ENCODE measurements around the gene KIF16B. TPM values are rescaled to one million over a fixed set of nuclear protein-coding genes. Genes with fewer than 3 reads are reported as not detected.

Gene KIF16B
- total and polyA plus RNA-seq, 2 of the 13 experiments (the other 11 are each of a cell fraction or from before 2014, with no cell fraction given): 6.9 to 18.0 TPM

GRCh38 chr20:16562259-16562658, 11.0 kb downstream of the KIF16B start:
- intact Hi-C loops (cut with micrococcal nuclease; ENCODE audit: unreplicated experiment): no loop called here
- Histone ChIP-seq H3K4me2 (ENCODE audit: low read depth, low read length) (no peak overlapping the region), H3K36me3 (replicated peaks in 1 of 2; ENCODE audit: control insufficient read depth in 1 of 2, insufficient read depth in 2 of 2, low read length in 2 of 2) (no peaks in the 10 kb centered on the region), H4K20me1 (ENCODE audit: insufficient read depth, low read length) (no peaks in the 10 kb centered on the region), H3K4me1 (ENCODE audit: insufficient read depth, low read length) (no peaks in the 10 kb centered on the region), H3K4me3 (replicated peaks in 1 of 3; ENCODE audit: insufficient read depth in 1 of 3, low read depth in 2 of 3, low read length in 3 of 3) (no peak overlapping the region), H2AFZ (ENCODE audit: low read length) (no peak overlapping the region), H3K9me3 (ENCODE audit: low read length) (no peaks in the 10 kb centered on the region), H3K79me2 (ENCODE audit: insufficient read depth, low read length) (peaks cover 4% of the 10 kb centered on the region), H3K27me3 (ENCODE audit: control insufficient read depth in 1 of 2, insufficient read depth in 2 of 2, low read length in 2 of 2) (no peaks in the 10 kb centered on the region), H3K27ac (ENCODE audit: extremely low read length, insufficient read depth, low read length) (no peak overlapping the region), H3K9ac (ENCODE audit: insufficient read depth, low read depth, low read length) (no peak overlapping the region)
- TF ChIP-seq ZBTB21 (CRISPR knock-in tag; IDR thresholded peaks at IDR 0.05): no peak
- BruUV-seq (replicated peaks): no TSS peak
- POLR2A ChIA-PET: no interaction called here
- FAIRE-seq: no peak
- 98% methylated on average over 10 of the region's 10 CpGs for WGBS (ENCODE audit: low lambda C conversion rate)
- no peak for DNase-seq (ENCODE audit: low spot score)
- in situ Hi-C loops (cut with HindIII; ENCODE audit: extremely low pct_ligation_motif_present, low pct_unique_long_range_greater_than_20kb): no loop called here
- no peak for ATAC-seq
- CTCF ChIA-PET (ENCODE audit: low intra/inter-chr PET ratio, low total read pairs): no interaction called here

- Histone ChIP-seq H2AFZ (ENCODE audit: low read length) (no peak overlapping the region), H4K20me1 (ENCODE audit: insufficient read depth, low read length) (no peaks in the 10 kb centered on the region), H3K79me2 (ENCODE audit: insufficient read depth, low read length) (peaks cover 4% of the 10 kb centered on the region), H3K4me3 (replicated peaks in 1 of 3; ENCODE audit: insufficient read depth in 1 of 3, low read depth in 2 of 3, low read length in 3 of 3) (no peak overlapping the region), H3K27me3 (ENCODE audit: control insufficient read depth in 1 of 2, insufficient read depth in 2 of 2, low read length in 2 of 2) (no peaks in the 10 kb centered on the region), H3K9ac (ENCODE audit: insufficient read depth, low read depth, low read length) (no peak overlapping the region), H3K9me3 (ENCODE audit: low read length) (no peaks in the 10 kb centered on the region), H3K36me3 (replicated peaks in 1 of 2; ENCODE audit: control insufficient read depth in 1 of 2, insufficient read depth in 2 of 2, low read length in 2 of 2) (0 out of 5 replicates have a peak, but pooled peaks cover 0 to 1% of the 10 kb centered on the region in 2 experiments), H3K4me2 (ENCODE audit: low read depth, low read length) (no peak overlapping the region), H3K27ac (ENCODE audit: extremely low read length, insufficient read depth, low read length) (no peak overlapping the region), H3K4me1 (ENCODE audit: insufficient read depth, low read length) (no peaks in the 10 kb centered on the region)
- DNase-seq (ENCODE audit: low spot score) (no peak), FAIRE-seq (no peak), ATAC-seq (no peak)
- no peak for TF ChIP-seq BORCS8-MEF2B (CRISPR knock-in tag; IDR thresholded peaks at IDR 0.05)
- CTCF ChIA-PET (ENCODE audit: low intra/inter-chr PET ratio, low total read pairs): no interaction called here
- no TSS peak for BruUV-seq (replicated peaks)
- in situ Hi-C loops (cut with HindIII; ENCODE audit: extremely low pct_ligation_motif_present, low pct_unique_long_range_greater_than_20kb): no loop called here
- 95% methylated on average over 9 of the region's 9 CpGs for WGBS (ENCODE audit: low lambda C conversion rate)
- intact Hi-C loops (cut with micrococcal nuclease; ENCODE audit: unreplicated experiment): loop anchor here (1.0 kb wide), 1 partner anchor 31 kb away; no protein-coding TSS in a partner anchor
- POLR2A ChIA-PET: no interaction called here
These were observed 12.6 kb downstream of the KIF16B start for GRCh38 chr20:16560661-16561060.

- H2AFZ ChIP-seq (ENCODE audit: low read length): no peak overlapping the region
- no peaks in the 10 kb centered on the region for H3K4me1 ChIP-seq (ENCODE audit: insufficient read depth, low read length)
- ChIA-PET POLR2A (no interaction called here), CTCF (ENCODE audit: low intra/inter-chr PET ratio, low total read pairs) (no interaction called here)
- BruUV-seq (replicated peaks): no TSS peak
- H3K36me3 ChIP-seq (replicated peaks in 1 of 2; ENCODE audit: control insufficient read depth in 1 of 2, insufficient read depth in 2 of 2, low read length in 2 of 2): 0 out of 5 replicates have a peak, but pooled peaks cover 0 to 1% of the 10 kb centered on the region in 2 experiments
- peaks cover 4% of the 10 kb centered on the region for H3K79me2 ChIP-seq (ENCODE audit: insufficient read depth, low read length)
- 97% methylated on average over 2 of the region's 2 CpGs for WGBS (ENCODE audit: low lambda C conversion rate)
- no peaks in the 10 kb centered on the region for H3K9me3 ChIP-seq (ENCODE audit: low read length)
- no peak for TF ChIP-seq KDM5A (IDR thresholded peaks at IDR 0.05; ENCODE audit: borderline replicate concordance, low read length)
- no peak for TF ChIP-seq ZNF33A (CRISPR knock-in tag; IDR thresholded peaks at IDR 0.05; ENCODE audit: borderline replicate concordance)
- TF ChIP-seq NCOA1 (CRISPR knock-in tag; IDR thresholded peaks at IDR 0.05): no peak
- TF ChIP-seq FIP1L1 (IDR thresholded peaks at IDR 0.05; ENCODE audit: borderline replicate concordance, insufficient read depth, low read depth, low read length): no peak
- TF ChIP-seq TCF7 (IDR thresholded peaks at IDR 0.05; ENCODE audit: low read depth): no peak
- no peak for TF ChIP-seq NR2F2 (IDR thresholded peaks at IDR 0.05; ENCODE audit: borderline replicate concordance, low read depth)
- TF ChIP-seq ZNF121 (CRISPR knock-in tag; IDR thresholded peaks at IDR 0.05): no peak
- TF ChIP-seq ZNF674 (CRISPR knock-in tag; IDR thresholded peaks at IDR 0.05; ENCODE audit: low read depth): no peak
- no peaks in the 10 kb centered on the region for H3K27me3 ChIP-seq (ENCODE audit: control insufficient read depth in 1 of 2, insufficient read depth in 2 of 2, low read length in 2 of 2)
- no peak overlapping the region for H3K4me2 ChIP-seq (ENCODE audit: low read depth, low read length)
- H3K27ac ChIP-seq (ENCODE audit: extremely low read length, insufficient read depth, low read length): no peak overlapping the region
- H3K9ac ChIP-seq (ENCODE audit: insufficient read depth, low read depth, low read length): no peak overlapping the region
- H4K20me1 ChIP-seq (ENCODE audit: insufficient read depth, low read length): no peaks in the 10 kb centered on the region
- FAIRE-seq (no peak), DNase-seq (ENCODE audit: low spot score) (no peak), ATAC-seq (no peak)
- no peak overlapping the region for H3K4me3 ChIP-seq (replicated peaks in 1 of 3; ENCODE audit: insufficient read depth in 1 of 3, low read depth in 2 of 3, low read length in 3 of 3)
- in situ Hi-C loops (cut with HindIII; ENCODE audit: extremely low pct_ligation_motif_present, low pct_unique_long_range_greater_than_20kb) (no loop called here), intact Hi-C loops (cut with micrococcal nuclease; ENCODE audit: unreplicated experiment) (loop anchor here (1.0 kb wide), 1 partner anchor 31 kb away; no protein-coding TSS in a partner anchor)
These were observed 13.0 kb downstream of the KIF16B start for GRCh38 chr20:16560216-16560615.
